ENCODE results near the gene TCF4. TPM values are rescaled to one million over a fixed set of nuclear protein-coding genes. Genes with fewer than 3 reads are reported as not detected.

The TCF4 gene
- total RNA-seq, 4 donors from 2014 or later = 30.3 to 51.1 (median 40.1) TPM

DNA sequence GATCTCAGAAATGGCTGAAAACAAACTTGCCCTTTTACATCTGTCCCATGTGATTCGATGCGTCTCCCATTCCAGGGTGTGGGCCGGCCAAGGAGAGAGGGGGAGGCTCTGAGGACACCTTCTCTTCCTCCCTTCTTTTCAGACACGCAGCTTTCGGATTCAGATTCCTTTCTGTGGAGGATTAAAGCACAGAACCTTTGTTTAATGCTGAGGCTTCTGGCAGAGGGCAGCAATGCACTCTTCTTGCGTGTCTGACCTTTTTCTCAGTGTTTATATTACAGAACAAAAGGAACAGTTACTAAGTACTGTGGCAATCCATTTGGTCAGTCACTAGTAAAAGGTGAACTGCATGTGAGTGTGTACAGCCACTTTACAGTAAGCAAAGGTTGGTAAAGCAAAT is 359.8 kb downstream of the TCF4 start:
- no peaks in the 10 kb centered on the region for H3K27me3 ChIP-seq
- WGBS, 2 donors (ENCODE audit: low coverage in 1 of 2) = 68 to 70% methylated on average over 5 to 6 of the region's 6 CpGs
- DNase-seq = no peak
- no peak overlapping the region for H3K4me3 ChIP-seq
- H3K9me3 ChIP-seq = no peaks in the 10 kb centered on the region
- TF ChIP-seq EP300 (IDR thresholded peaks at IDR 0.05; ENCODE audit: low read depth) (no peak), POLR2A (IDR thresholded peaks at IDR 0.05) (no peak), POLR2AphosphoS5 (IDR thresholded peaks at IDR 0.05) (no peak)
- TF ChIP-seq, protein P1, sequence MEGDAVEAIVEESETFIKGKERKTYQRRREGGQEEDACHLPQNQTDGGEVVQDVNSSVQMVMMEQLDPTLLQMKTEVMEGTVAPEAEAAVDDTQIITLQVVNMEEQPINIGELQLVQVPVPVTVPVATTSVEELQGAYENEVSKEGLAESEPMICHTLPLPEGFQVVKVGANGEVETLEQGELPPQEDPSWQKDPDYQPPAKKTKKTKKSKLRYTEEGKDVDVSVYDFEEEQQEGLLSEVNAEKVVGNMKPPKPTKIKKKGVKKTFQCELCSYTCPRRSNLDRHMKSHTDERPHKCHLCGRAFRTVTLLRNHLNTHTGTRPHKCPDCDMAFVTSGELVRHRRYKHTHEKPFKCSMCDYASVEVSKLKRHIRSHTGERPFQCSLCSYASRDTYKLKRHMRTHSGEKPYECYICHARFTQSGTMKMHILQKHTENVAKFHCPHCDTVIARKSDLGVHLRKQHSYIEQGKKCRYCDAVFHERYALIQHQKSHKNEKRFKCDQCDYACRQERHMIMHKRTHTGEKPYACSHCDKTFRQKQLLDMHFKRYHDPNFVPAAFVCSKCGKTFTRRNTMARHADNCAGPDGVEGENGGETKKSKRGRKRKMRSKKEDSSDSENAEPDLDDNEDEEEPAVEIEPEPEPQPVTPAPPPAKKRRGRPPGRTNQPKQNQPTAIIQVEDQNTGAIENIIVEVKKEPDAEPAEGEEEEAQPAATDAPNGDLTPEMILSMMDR (IDR thresholded peaks at IDR 0.05) = no peak
- in situ Hi-C loops (cut with MboI; ENCODE audit: low pct_ligation_motif_present in 1 of 4, low pct_unique_long_range_greater_than_20kb in 1 of 4, low sequenced_read_pairs in 3 of 4) (loop anchor here (25.0 kb wide), 4 partner anchors 184 to 1334 kb away; partner anchors contain the start of gene TCF4 (in 2 of the 4)), intact Hi-C loops (cut with DNase I; ENCODE audit: low total_unique reads) (loop anchor here (10.0 kb wide), 1 partner anchor 357 kb away; the partner anchor contains the start of gene TCF4)
- H3K36me3 ChIP-seq = peaks cover 0 to 16% (median 0%) of the 10 kb centered on the region in 4 donors
- peak overlapping the region; percentile 25 to 62 (median 51) for H3K27ac ChIP-seq
- peaks cover 0 to 5% (median 4%) of the 10 kb centered on the region in 4 donors for H3K4me1 ChIP-seq

DNA sequence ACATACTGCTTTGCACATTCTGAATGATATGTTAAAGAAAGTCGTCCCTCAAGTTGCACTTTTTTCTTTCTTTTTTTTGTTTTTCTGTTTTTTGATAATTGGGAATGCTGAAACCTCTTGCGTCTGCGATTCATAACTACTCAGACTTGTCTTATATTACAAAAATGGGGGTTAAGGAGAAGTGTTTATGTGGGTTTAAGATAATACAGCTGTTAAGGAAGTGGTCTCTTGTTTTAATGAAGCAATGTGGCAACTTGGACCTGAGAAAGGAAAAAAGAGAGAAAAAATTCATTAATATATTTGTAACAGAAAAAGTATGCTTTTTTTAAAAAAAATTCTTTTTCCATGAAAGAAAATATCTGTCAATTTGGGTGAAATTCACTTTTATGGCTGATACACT is 360.2 kb downstream of the TCF4 start:
- intact Hi-C loops (cut with DNase I; ENCODE audit: low total_unique reads) = loop anchor here (10.0 kb wide), 1 partner anchor 357 kb away; the partner anchor contains the start of gene TCF4

DNA sequence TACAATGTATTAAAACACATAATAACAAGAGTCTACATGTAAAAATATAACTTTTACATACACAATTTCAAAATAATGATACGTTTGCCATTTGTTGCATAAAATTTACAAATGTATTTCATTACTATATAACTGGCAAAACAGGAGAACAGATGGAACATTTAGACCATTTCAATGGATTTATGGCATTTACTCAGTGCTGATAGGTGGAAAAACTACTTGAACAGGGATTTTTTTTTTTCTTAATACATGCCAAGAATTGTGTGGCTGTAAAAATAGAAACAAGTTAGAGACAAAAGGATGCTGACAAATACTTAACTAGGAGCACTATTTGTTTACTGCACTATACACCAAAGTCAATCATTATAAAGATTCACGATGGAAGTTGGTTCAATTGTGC is 361.9 kb downstream of the TCF4 start:
- DNase-seq = no peak
- WGBS, 2 donors (ENCODE audit: low coverage in 1 of 2) = 33 to 55% methylated on average over 2 of the region's 2 CpGs
- Histone ChIP-seq H3K9me3 (no peaks in the 10 kb centered on the region), H3K36me3 (no peaks in the 10 kb centered on the region), H3K4me1 (peaks cover 0 to 5% (median 4%) of the 10 kb centered on the region in 4 donors), H3K27me3 (no peaks in the 10 kb centered on the region), H3K4me3 (no peak overlapping the region), H3K27ac (no peak overlapping the region)
- TF ChIP-seq POLR2AphosphoS5 (IDR thresholded peaks at IDR 0.05) = no peak
- no peak for TF ChIP-seq EP300 (IDR thresholded peaks at IDR 0.05; ENCODE audit: low read depth)
- TF ChIP-seq, protein P1 (IDR thresholded peaks at IDR 0.05) = no peak
- no peak for TF ChIP-seq POLR2A (IDR thresholded peaks at IDR 0.05)
- in situ Hi-C loops (cut with MboI; ENCODE audit: low pct_ligation_motif_present in 1 of 4, low pct_unique_long_range_greater_than_20kb in 1 of 4, low sequenced_read_pairs in 3 of 4) (loop anchor here (25.0 kb wide), 4 partner anchors 186 to 1336 kb away; partner anchors contain the start of gene TCF4 (in 2 of the 4)), intact Hi-C loops (cut with DNase I; ENCODE audit: low total_unique reads) (loop anchor here (10.0 kb wide), 1 partner anchor 359 kb away; the partner anchor contains the start of gene TCF4)

More for the DNA sequence above, 360.2 kb downstream of the TCF4 start:
- Histone ChIP-seq H3K27me3 (no peaks in the 10 kb centered on the region), H3K9me3 (no peaks in the 10 kb centered on the region), H3K36me3 (peaks cover 0 to 12% (median 0%) of the 10 kb centered on the region in 4 donors), H3K4me1 (peaks cover 0 to 5% (median 4%) of the 10 kb centered on the region in 4 donors), H3K4me3 (no peak overlapping the region), H3K27ac (peak overlapping the region; percentile 25 to 62 (median 51))
- TF ChIP-seq, protein P1 (IDR thresholded peaks at IDR 0.05) = no peak
- TF ChIP-seq EP300 (IDR thresholded peaks at IDR 0.05; ENCODE audit: low read depth) (no peak), POLR2A (IDR thresholded peaks at IDR 0.05) (no peak), POLR2AphosphoS5 (IDR thresholded peaks at IDR 0.05) (no peak)
- DNase-seq = no peak
- in situ Hi-C loops (cut with MboI; ENCODE audit: low pct_ligation_motif_present in 1 of 4, low pct_unique_long_range_greater_than_20kb in 1 of 4, low sequenced_read_pairs in 3 of 4) = loop anchor here (25.0 kb wide), 4 partner anchors 185 to 1335 kb away; partner anchors contain the start of gene TCF4 (in 2 of the 4)
- WGBS, 2 donors (ENCODE audit: low coverage in 1 of 2) = 67 to 84% methylated on average over 3 of the region's 3 CpGs

DNA sequence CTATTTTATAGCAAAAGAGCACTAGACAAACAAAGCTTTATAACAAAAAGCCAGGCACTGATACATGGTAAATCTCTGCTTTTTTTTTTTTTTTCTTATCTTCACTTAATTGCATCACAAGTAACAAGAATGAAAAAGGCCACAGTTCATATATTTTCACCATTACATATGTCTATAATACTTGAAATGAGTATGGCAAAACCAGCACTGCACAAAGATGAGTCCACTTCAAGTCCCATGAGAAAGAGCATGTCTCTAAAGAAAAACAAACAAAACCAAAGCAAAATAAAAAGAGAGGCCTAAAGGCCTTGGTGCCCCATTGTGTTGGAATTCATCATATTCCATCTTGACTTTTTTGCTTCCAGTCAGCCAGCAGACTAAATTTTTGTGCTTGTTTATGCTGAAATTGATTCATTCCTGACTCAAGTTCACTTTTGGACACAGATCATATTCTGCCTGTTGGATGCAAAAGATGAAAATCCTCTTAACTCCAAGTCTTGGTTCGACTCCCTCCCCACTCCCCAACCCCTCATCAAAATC is 363.8 kb downstream of the TCF4 start:
- no peak overlapping the region for H3K27ac ChIP-seq
- intact Hi-C loops (cut with DNase I; ENCODE audit: low total_unique reads) = loop anchor here (10.0 kb wide), 1 partner anchor 361 kb away; the partner anchor contains the start of gene TCF4
- H3K36me3 ChIP-seq = no peaks in the 10 kb centered on the region
- in situ Hi-C loops (cut with MboI; ENCODE audit: low pct_ligation_motif_present in 1 of 4, low pct_unique_long_range_greater_than_20kb in 1 of 4, low sequenced_read_pairs in 3 of 4) = loop anchor here in 1 of 4 donors (25.0 kb wide), 1 partner anchor 1363 kb away; no protein-coding TSS in a partner anchor
- H3K27me3 ChIP-seq = no peaks in the 10 kb centered on the region
- H3K9me3 ChIP-seq = no peaks in the 10 kb centered on the region
- H3K4me1 ChIP-seq = peaks cover 0 to 5% (median 4%) of the 10 kb centered on the region in 4 donors
- TF ChIP-seq POLR2A (IDR thresholded peaks at IDR 0.05) = no peak
- TF ChIP-seq POLR2AphosphoS5 (IDR thresholded peaks at IDR 0.05) = no peak
- TF ChIP-seq, protein P1 (IDR thresholded peaks at IDR 0.05) = no peak
- no peak for TF ChIP-seq EP300 (IDR thresholded peaks at IDR 0.05; ENCODE audit: low read depth)
- H3K4me3 ChIP-seq = no peak overlapping the region
- no peak for DNase-seq
- WGBS, 2 donors (ENCODE audit: low coverage in 1 of 2) = 76 to 100% methylated on average over 1 of the region's 1 CpG
